AG04449 (cell line): ENCODE data around the gene HSDL1.

ENCODE experiments used
- CTCF ChIA-PET: fragments of 350-600 bp; formaldehyde crosslinking; extraction: SDS; loops from one replicate; lab custom pipeline; 2021; ENCODE audit warnings: antibody characterized with exemption; lab: Yijun Ruan, JAX
- POLR2A ChIA-PET: fragments of 400-600, 350-600 bp; formaldehyde crosslinking; extraction: SDS; loops from one replicate; lab custom pipeline; 2020; ENCODE audit warnings: antibody characterized with exemption, inconsistent platforms; lab: Yijun Ruan, JAX
- DNase-seq: peaks from one replicate; pipeline ENCODE4 v3.0.0-alpha.2; 2010; ENCODE audit warnings: low read depth, low spot score
- H3K4me3 ChIP-seq: 2 replicates; pipeline ENCODE4 v1.5.1; 2011; ENCODE audit warnings: low read depth, mild to moderate bottlenecking, control low read depth, low read length
- CTCF ChIP-seq: IDR thresholded peaks from one replicate; pipeline ENCODE4 v1.5.1; 2011; ENCODE audit warnings: mild to moderate bottlenecking, moderate library complexity, low read length, control low read depth, inconsistent platforms; ENCODE audit not compliant: insufficient read depth; ENCODE audit errors: missing control alignments

Gene HSDL1

GRCh38 chr16:84169765-84170310, 24.9 kb upstream of the HSDL1 start:
- H3K4me3 ChIP-seq = no peak overlapping the region
- ChIA-PET CTCF (interaction anchor here (0.8 to 8.0 kb wide), 5 partner anchors 10 to 83 kb away, joined by 4 to 100 read pairs (median 4); partner anchors contain the start of gene TAF1C), POLR2A (interaction anchor here (0.6 kb wide), 1 partner anchor 54 kb away, joined by 3 read pairs; no protein-coding TSS in a partner anchor)
- TF ChIP-seq CTCF = no peak
- no peak for DNase-seq

GRCh38 chr16:84166796-84167695, 22.1 kb upstream of the HSDL1 start:
- CTCF ChIA-PET = interaction anchor here (1.1 to 3.3 kb wide), 6 partner anchors 9 to 101 kb away, joined by 3 to 28 read pairs (median 6); partner anchors contain the start of gene TAF1C
- DNase-seq = no peak
- POLR2A ChIA-PET = interaction anchor here (0.7 kb wide), 1 partner anchor 10 kb away, joined by 3 read pairs; no protein-coding TSS in a partner anchor

GRCh38 chr16:84165746-84166145, 20.8 kb upstream of the HSDL1 start:
- ChIA-PET CTCF (interaction anchor here (0.6 to 3.3 kb wide), 5 partner anchors 10 to 100 kb away, joined by 3 to 28 read pairs (median 3); partner anchors contain the start of gene TAF1C), POLR2A (no interaction called here)
- DNase-seq = no peak
- TF ChIP-seq CTCF = no peak
- H3K4me3 ChIP-seq = no peak overlapping the region

More at GRCh38 chr16:84166796-84167695, 22.1 kb upstream of the HSDL1 start:
- TF ChIP-seq CTCF = no peak
- H3K4me3 ChIP-seq = no peak overlapping the region

- POLR2A ChIA-PET = no interaction called here
- no peak for DNase-seq
- no peak for TF ChIP-seq CTCF
- H3K4me3 ChIP-seq = no peak overlapping the region
- CTCF ChIA-PET = interaction anchor here (2.0 kb wide), 1 partner anchor 25 kb away, joined by 7 read pairs; the partner anchor contains the start of gene TAF1C
Observed at GRCh38 chr16:84161801-84162200, 16.8 kb upstream of the HSDL1 start.

- H3K4me3 ChIP-seq = no peak overlapping the region
- CTCF ChIA-PET = interaction anchor here (1.0 to 2.0 kb wide), 6 partner anchors 10 to 95 kb away, joined by 3 to 8 read pairs (median 4); partner anchors contain the start of gene TAF1C
- POLR2A ChIA-PET = no interaction called here
- TF ChIP-seq CTCF = no peak
- no peak for DNase-seq
Observed at GRCh38 chr16:84161037-84161436, 16.1 kb upstream of the HSDL1 start.
